Measurements from ENCODE around the gene LONP1. TPM values are rescaled to one million over a fixed set of nuclear protein-coding genes. Genes with fewer than 3 reads are reported as not detected.

The LONP1 gene
- total and polyA plus RNA-seq, 10 donors: 29.2 to 65.8 (median 46.1) TPM

DNA sequence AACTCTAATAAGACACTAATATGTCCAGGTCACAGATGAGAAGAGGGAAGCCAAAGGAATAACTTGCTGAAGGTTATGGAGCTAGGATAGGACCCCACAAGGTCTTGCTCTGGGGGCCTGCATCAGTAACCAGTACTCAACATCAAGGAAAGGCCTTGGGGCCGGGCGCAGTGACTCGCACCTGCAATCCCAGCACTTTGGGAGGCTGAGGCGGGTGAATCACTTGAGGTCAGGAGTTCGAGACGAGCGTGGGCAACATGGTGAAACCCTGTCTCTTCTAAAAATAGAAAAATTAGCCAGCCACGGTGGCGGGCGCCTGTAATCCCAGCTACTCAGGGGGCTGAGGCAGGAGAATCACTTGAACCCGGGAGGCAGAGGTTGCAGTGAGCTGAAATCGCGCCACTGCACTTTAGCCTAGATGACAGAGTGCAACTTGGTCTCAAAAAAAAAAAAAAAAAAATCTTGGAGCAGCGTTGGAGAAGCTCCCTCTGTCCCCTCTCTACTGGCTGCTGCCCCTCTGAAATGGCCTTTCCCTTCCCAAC is 1.8 kb downstream of the LONP1 start:
- no peaks in the 10 kb centered on the region for H3K9me3 ChIP-seq
- peak overlapping the region in 2 of 8 donors; percentile 93 to 94 for H3K27ac ChIP-seq
- TF ChIP-seq POLR2AphosphoS5 (IDR thresholded peaks at IDR 0.05): no peak
- TF ChIP-seq POLR2A (IDR thresholded peaks at IDR 0.05): no peak
- TF ChIP-seq CTCF (IDR thresholded peaks at IDR 0.05 in 8 of 11, conservative IDR thresholded peaks at IDR 0.05 in 3 of 11): no peak
- H3K4me3 ChIP-seq: peak overlapping the region in 5 of 8 donors; percentile 79 to 91 (median 90)
- peaks cover 0 to 40% (median 13%) of the 10 kb centered on the region in 6 donors for H3K36me3 ChIP-seq
- DNase-seq: no peak
- H3K4me1 ChIP-seq: peaks cover 18 to 52% (median 37%) of the 10 kb centered on the region in 6 donors
- no peaks in the 10 kb centered on the region for H3K27me3 ChIP-seq (replicated peaks in 1 of 7)
- intact Hi-C loops (cut with DNase I; ENCODE audit: low total_unique reads): no loop called here
- WGBS, 5 donors: 40 to 71% (median 62%) methylated on average over 14 of the region's 14 CpGs

- DNase-seq: no peak
- H3K4me1 ChIP-seq: peaks cover 18 to 52% (median 37%) of the 10 kb centered on the region in 6 donors
- H3K9me3 ChIP-seq: no peaks in the 10 kb centered on the region
- no peak overlapping the region for H3K4me3 ChIP-seq
- TF ChIP-seq POLR2A (IDR thresholded peaks at IDR 0.05) (no peak), CTCF (IDR thresholded peaks at IDR 0.05 in 8 of 11, conservative IDR thresholded peaks at IDR 0.05 in 3 of 11) (no peak), POLR2AphosphoS5 (IDR thresholded peaks at IDR 0.05) (no peak)
- intact Hi-C loops (cut with DNase I; ENCODE audit: low total_unique reads): no loop called here
- H3K27ac ChIP-seq: no peak overlapping the region
- peaks cover 0 to 48% (median 21%) of the 10 kb centered on the region in 6 donors for H3K36me3 ChIP-seq
- no peaks in the 10 kb centered on the region for H3K27me3 ChIP-seq (replicated peaks in 1 of 7)
- WGBS, 5 donors: 80 to 90% (median 84%) methylated on average over 8 of the region's 8 CpGs
Measured at GRCh38 chr19:5717215-5717935, 2.6 kb downstream of the LONP1 start.

- no peak for DNase-seq
- 90 to 96% (median 95%) methylated on average over 10 of the region's 10 CpGs for WGBS, 5 donors
- peaks cover 18 to 41% (median 30%) of the 10 kb centered on the region in 6 donors for H3K4me1 ChIP-seq
- no peak overlapping the region for H3K27ac ChIP-seq
- peaks cover 3 to 73% (median 46%) of the 10 kb centered on the region in 6 donors for H3K36me3 ChIP-seq
- H3K9me3 ChIP-seq: no peaks in the 10 kb centered on the region
- intact Hi-C loops (cut with DNase I; ENCODE audit: low total_unique reads): no loop called here
- H3K4me3 ChIP-seq: no peak overlapping the region
- no peak for TF ChIP-seq POLR2AphosphoS5 (IDR thresholded peaks at IDR 0.05)
- no peak for TF ChIP-seq POLR2A (IDR thresholded peaks at IDR 0.05)
- no peak for TF ChIP-seq CTCF (IDR thresholded peaks at IDR 0.05 in 8 of 11, conservative IDR thresholded peaks at IDR 0.05 in 3 of 11)
- no peaks in the 10 kb centered on the region for H3K27me3 ChIP-seq (replicated peaks in 1 of 7)
Measured at GRCh38 chr19:5714816-5715215, 5.1 kb downstream of the LONP1 start.

DNA sequence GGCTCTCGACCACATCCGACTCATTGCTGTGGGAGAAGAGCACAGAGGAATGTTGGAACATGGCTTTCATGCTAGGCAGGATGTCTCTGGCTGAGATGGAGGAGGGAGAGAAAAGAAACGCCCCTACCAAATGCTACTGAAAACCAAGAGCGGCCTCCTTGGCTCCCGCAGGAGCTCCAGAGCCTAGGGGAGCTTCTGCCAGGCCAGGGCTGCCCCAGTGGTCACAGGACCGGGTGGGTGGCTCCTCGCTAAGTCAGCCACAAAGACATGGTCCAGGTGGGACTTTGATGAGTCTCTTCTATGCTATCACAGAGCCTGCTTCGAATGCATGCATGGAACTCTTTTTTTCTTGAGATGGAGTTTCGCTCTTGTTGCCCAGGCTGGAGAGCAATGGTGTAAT is 6.7 kb downstream of the LONP1 start:
- no peak for DNase-seq
- Histone ChIP-seq H3K36me3 (peaks cover 3 to 89% (median 61%) of the 10 kb centered on the region in 6 donors), H3K27ac (no peak overlapping the region), H3K4me3 (no peak overlapping the region), H3K27me3 (replicated peaks in 1 of 7) (no peaks in the 10 kb centered on the region), H3K4me1 (peaks cover 6 to 26% (median 15%) of the 10 kb centered on the region in 6 donors), H3K9me3 (no peaks in the 10 kb centered on the region)
- intact Hi-C loops (cut with DNase I; ENCODE audit: low total_unique reads): no loop called here
- TF ChIP-seq CTCF (IDR thresholded peaks at IDR 0.05 in 8 of 11, conservative IDR thresholded peaks at IDR 0.05 in 3 of 11) (no peak), POLR2AphosphoS5 (IDR thresholded peaks at IDR 0.05) (no peak), POLR2A (IDR thresholded peaks at IDR 0.05) (no peak)
- 93 to 98% (median 94%) methylated on average over 9 of the region's 9 CpGs for WGBS, 5 donors
